Measurements from ENCODE around the gene BFAR. TPM values are rescaled to one million over a fixed set of nuclear protein-coding genes. Genes with fewer than 3 reads are reported as not detected.

The BFAR gene
- total RNA-seq, 3 donors from 2014 or later (not counting 1 experiment from before 2014, with no cell fraction given): 45.8 to 62.2 (median 55.6) TPM

- intact Hi-C loops (cut with micrococcal nuclease): no loop called here
- TF ChIP-seq CTCF (IDR thresholded peaks at IDR 0.05): no peak
- Histone ChIP-seq H3K36me3 (ENCODE audit: control insufficient read depth, insufficient read depth, low read length) (peaks cover 26% of the 10 kb centered on the region), H3K9me3 (ENCODE audit: control insufficient read depth, insufficient read depth, low read length) (no peaks in the 10 kb centered on the region), H3K4me1 (ENCODE audit: control insufficient read depth, insufficient read depth, low read length) (no peaks in the 10 kb centered on the region), H3K27me3 (ENCODE audit: control insufficient read depth, insufficient read depth, low read length) (no peaks in the 10 kb centered on the region), H3K4me3 (ENCODE audit: low read length) (no peak overlapping the region), H3K27ac (ENCODE audit: low read length) (no peak overlapping the region)
- 91% methylated on average over 10 of the region's 10 CpGs for WGBS (ENCODE audit: insufficient coverage)
- Mint-ChIP-seq H3K27ac (peak overlapping the region; percentile 63 to 73), H3K4me1 (peaks cover 31 to 33% of the 10 kb centered on the region in 2 donors), H3K27me3 (ENCODE audit: low read depth in 2 of 2) (no peaks in the 10 kb centered on the region), H3K9me3 (no peaks in the 10 kb centered on the region), H3K36me3 (no peaks in the 10 kb centered on the region), H3K4me3 (no peak overlapping the region)
- ATAC-seq: peak in 1 of 3 donors; percentile 49
- no peak for DNase-seq
These were observed 7.8 kb downstream of the BFAR start for GRCh38 chr16:14640538-14640937.

- Histone ChIP-seq H3K36me3 (ENCODE audit: control insufficient read depth, insufficient read depth, low read length) (peaks cover 29% of the 10 kb centered on the region), H3K9me3 (ENCODE audit: control insufficient read depth, insufficient read depth, low read length) (no peaks in the 10 kb centered on the region), H3K27ac (ENCODE audit: low read length) (no peak overlapping the region), H3K4me3 (ENCODE audit: low read length) (no peak overlapping the region), H3K27me3 (ENCODE audit: control insufficient read depth, insufficient read depth, low read length) (no peaks in the 10 kb centered on the region), H3K4me1 (ENCODE audit: control insufficient read depth, insufficient read depth, low read length) (no peaks in the 10 kb centered on the region)
- ATAC-seq (no peak), DNase-seq (no peak)
- peaks cover 27 to 28% of the 10 kb centered on the region in 2 donors for H3K4me1 Mint-ChIP-seq
- 97% methylated on average over 7 of the region's 8 CpGs for WGBS (ENCODE audit: insufficient coverage)
- no peaks in the 10 kb centered on the region for H3K36me3 Mint-ChIP-seq
- intact Hi-C loops (cut with micrococcal nuclease): no loop called here
- no peak for TF ChIP-seq CTCF (IDR thresholded peaks at IDR 0.05)
- no peaks in the 10 kb centered on the region for H3K27me3 Mint-ChIP-seq (ENCODE audit: low read depth in 2 of 2)
- H3K4me3 Mint-ChIP-seq: no peak overlapping the region
- H3K9me3 Mint-ChIP-seq: no peaks in the 10 kb centered on the region
- H3K27ac Mint-ChIP-seq: peak overlapping the region in 1 of 2 donors; percentile 63
These were observed 8.5 kb downstream of the BFAR start for GRCh38 chr16:14641206-14641605.

GRCh38 chr16:14641926-14642325 lies 9.2 kb downstream of the BFAR start:
- Mint-ChIP-seq H3K27me3 (ENCODE audit: low read depth in 2 of 2) (no peaks in the 10 kb centered on the region), H3K4me3 (no peak overlapping the region), H3K9me3 (no peaks in the 10 kb centered on the region), H3K36me3 (no peaks in the 10 kb centered on the region), H3K27ac (peak overlapping the region; percentile 62 to 63), H3K4me1 (peaks cover 24 to 26% of the 10 kb centered on the region in 2 donors)
- H3K4me1 ChIP-seq (ENCODE audit: control insufficient read depth, insufficient read depth, low read length): no peaks in the 10 kb centered on the region
- H3K27ac ChIP-seq (ENCODE audit: low read length): no peak overlapping the region
- WGBS (ENCODE audit: insufficient coverage): 94% methylated on average over 7 of the region's 7 CpGs
- no peak for TF ChIP-seq CTCF (IDR thresholded peaks at IDR 0.05)
- DNase-seq: no peak
- no peak for ATAC-seq
- H3K4me3 ChIP-seq (ENCODE audit: low read length): no peak overlapping the region
- H3K36me3 ChIP-seq (ENCODE audit: control insufficient read depth, insufficient read depth, low read length): peaks cover 32% of the 10 kb centered on the region
- H3K9me3 ChIP-seq (ENCODE audit: control insufficient read depth, insufficient read depth, low read length): no peaks in the 10 kb centered on the region
- H3K27me3 ChIP-seq (ENCODE audit: control insufficient read depth, insufficient read depth, low read length): no peaks in the 10 kb centered on the region
- intact Hi-C loops (cut with micrococcal nuclease): no loop called here

GRCh38 chr16:14649816-14650215 lies 17.1 kb downstream of the BFAR start:
- Mint-ChIP-seq H3K27ac (peak overlapping the region in 1 of 2 donors; percentile 20), H3K9me3 (no peaks in the 10 kb centered on the region), H3K4me3 (no peak overlapping the region), H3K27me3 (ENCODE audit: low read depth in 2 of 2) (no peaks in the 10 kb centered on the region), H3K4me1 (no peaks in the 10 kb centered on the region), H3K36me3 (peaks cover 9% of the 10 kb centered on the region)
- Histone ChIP-seq H3K36me3 (ENCODE audit: control insufficient read depth, insufficient read depth, low read length) (peaks cover 64% of the 10 kb centered on the region), H3K27ac (ENCODE audit: low read length) (no peak overlapping the region), H3K4me3 (ENCODE audit: low read length) (no peak overlapping the region), H3K27me3 (ENCODE audit: control insufficient read depth, insufficient read depth, low read length) (no peaks in the 10 kb centered on the region), H3K4me1 (ENCODE audit: control insufficient read depth, insufficient read depth, low read length) (no peaks in the 10 kb centered on the region), H3K9me3 (ENCODE audit: control insufficient read depth, insufficient read depth, low read length) (no peaks in the 10 kb centered on the region)
- WGBS (ENCODE audit: insufficient coverage): 95% methylated on average over 10 of the region's 10 CpGs
- intact Hi-C loops (cut with micrococcal nuclease): no loop called here
- no peak for TF ChIP-seq CTCF (IDR thresholded peaks at IDR 0.05)
- ATAC-seq (no peak), DNase-seq (no peak)
